Vagina (tissue), 2 donors: Measurements from ENCODE around the gene LDLRAD4.

Experiments
- CTCF ChIP-seq, 3 experiments: fragments of 450-650 bp in 2 of 3; fragments of 200-600 bp in 1 of 3; sonication (generic) in 1 of 3; IDR thresholded peaks; one replicate each; pipeline ENCODE4 v1.5.1; 2017 to 2019; ENCODE audit warnings: antibody characterized with exemption in 3 of 3, mild to moderate bottlenecking in 2 of 3, moderate library complexity in 2 of 3
- POLR2A ChIP-seq, 2 donors: fragments of 450-650 bp; IDR thresholded peaks; one replicate each; pipeline ENCODE4 v1.6.1; 2017; ENCODE audit warnings: antibody characterized with exemption in 2 of 2, mild to moderate bottlenecking in 2 of 2, moderate library complexity in 2 of 2
- POLR2AphosphoS5 ChIP-seq, 2 donors: sonication (generic); formaldehyde crosslinking; IDR thresholded peaks; one replicate each; pipeline ENCODE4 v1.9.0; 2017; ENCODE audit warnings: antibody characterized with exemption in 2 of 2, mild to moderate bottlenecking in 2 of 2, low read depth in 1 of 2; ENCODE audit not compliant: insufficient read depth in 1 of 2

GRCh38 chr18:13501891-13502290 lies 283.3 kb downstream of the LDLRAD4 start:
- TF ChIP-seq CTCF (IDR thresholded peaks at IDR 0.05) (no peak), POLR2AphosphoS5 (IDR thresholded peaks at IDR 0.05; ENCODE audit: insufficient read depth in 1 of 2, low read depth in 1 of 2) (no peak), POLR2A (IDR thresholded peaks at IDR 0.05) (no peak)
